Mesothelial cell of epicardium (in vitro differentiated cells): ENCODE results near the gene LCN2. TPM values are rescaled to one million over a fixed set of nuclear protein-coding genes. Genes with fewer than 3 reads are reported as not detected.
"Not testable (repeated sequence)": the region's sequence is repeated elsewhere in the genome, so short reads cannot be mapped to it uniquely, and the experiment has no call there.

Experiments
- DNase-seq, 2 experiments: peaks; one replicate each; pipeline ENCODE4 v3.0.0; 2021; ENCODE audit warnings: low spot score in 2 of 2; ENCODE audit not compliant: unreplicated experiment in 2 of 2
- H3K27ac Mint-ChIP-seq: 2 replicates; pipeline ENCODE4 v1.8.0; 2021; ENCODE audit warnings: mixed read lengths
- H3K27me3 Mint-ChIP-seq: 2 replicates; pipeline ENCODE4 v1.8.0; 2021; ENCODE audit warnings: low read depth, mixed read lengths
- H3K36me3 Mint-ChIP-seq: 2 replicates; pipeline ENCODE4 v1.8.0; 2021; ENCODE audit warnings: mixed read lengths
- H3K4me1 Mint-ChIP-seq: 2 replicates; pipeline ENCODE4 v1.8.0; 2021; ENCODE audit warnings: mixed read lengths
- H3K4me3 Mint-ChIP-seq: 2 replicates; pipeline ENCODE4 v1.8.0; 2021; ENCODE audit warnings: mild to moderate bottlenecking, moderate library complexity, mixed read lengths
- H3K9me3 Mint-ChIP-seq: 2 replicates; pipeline ENCODE4 v1.8.0; 2021; ENCODE audit warnings: mixed read lengths
- total RNA-seq: library from RNA; stranded (reverse); gene quantifications from 3 replicates; pipeline ENCODE4 v1.2.1, GENCODE V29; 2021
- TF ChIP-seq, protein P1 (sequence below): fragments of 200-600 bp; sonication (generic); IDR thresholded peaks from one replicate; pipeline ENCODE4 v1.5.0; 2021; ENCODE audit warnings: antibody characterized with exemption; ENCODE audit not compliant: unreplicated experiment

Gene LCN2
- total RNA-seq, 1 donor from 2014 or later: not detected

- H3K36me3 Mint-ChIP-seq, DNase-seq, H3K27ac Mint-ChIP-seq: not testable (repeated sequence)
- Mint-ChIP-seq H3K4me1 (peaks cover 17% of the 10 kb centered on the region), H3K4me3 (peak overlapping the region; percentile 43), H3K9me3 (peaks cover 13% of the 10 kb centered on the region), H3K27me3 (peaks cover 28% of the 10 kb centered on the region)
- TF ChIP-seq, protein P1, sequence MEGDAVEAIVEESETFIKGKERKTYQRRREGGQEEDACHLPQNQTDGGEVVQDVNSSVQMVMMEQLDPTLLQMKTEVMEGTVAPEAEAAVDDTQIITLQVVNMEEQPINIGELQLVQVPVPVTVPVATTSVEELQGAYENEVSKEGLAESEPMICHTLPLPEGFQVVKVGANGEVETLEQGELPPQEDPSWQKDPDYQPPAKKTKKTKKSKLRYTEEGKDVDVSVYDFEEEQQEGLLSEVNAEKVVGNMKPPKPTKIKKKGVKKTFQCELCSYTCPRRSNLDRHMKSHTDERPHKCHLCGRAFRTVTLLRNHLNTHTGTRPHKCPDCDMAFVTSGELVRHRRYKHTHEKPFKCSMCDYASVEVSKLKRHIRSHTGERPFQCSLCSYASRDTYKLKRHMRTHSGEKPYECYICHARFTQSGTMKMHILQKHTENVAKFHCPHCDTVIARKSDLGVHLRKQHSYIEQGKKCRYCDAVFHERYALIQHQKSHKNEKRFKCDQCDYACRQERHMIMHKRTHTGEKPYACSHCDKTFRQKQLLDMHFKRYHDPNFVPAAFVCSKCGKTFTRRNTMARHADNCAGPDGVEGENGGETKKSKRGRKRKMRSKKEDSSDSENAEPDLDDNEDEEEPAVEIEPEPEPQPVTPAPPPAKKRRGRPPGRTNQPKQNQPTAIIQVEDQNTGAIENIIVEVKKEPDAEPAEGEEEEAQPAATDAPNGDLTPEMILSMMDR: peak; percentile 27
Observed at GRCh38 chr9:128129976-128130590, 19.2 kb upstream of the LCN2 start.

DNA sequence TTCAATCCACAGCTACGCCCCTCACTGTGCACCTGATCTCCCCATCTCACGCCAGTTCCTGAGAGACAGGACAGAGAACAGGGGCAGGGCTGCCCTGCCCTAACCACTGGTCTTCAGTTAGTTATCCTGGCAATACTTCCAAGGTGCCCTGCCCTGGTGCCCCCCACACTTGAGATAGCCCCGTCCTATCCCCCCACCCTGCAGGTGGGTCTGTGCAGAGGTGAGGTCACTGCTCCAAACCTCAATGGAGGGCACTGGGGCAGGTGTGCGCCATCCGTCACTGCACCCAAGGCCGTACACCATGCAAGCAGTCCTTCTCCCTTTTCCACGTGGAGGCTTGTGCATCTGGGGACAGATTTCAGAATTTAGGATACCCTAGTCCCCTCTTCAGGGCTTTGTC lies 18.6 kb upstream of the LCN2 start:
- H3K36me3 Mint-ChIP-seq, H3K4me3 Mint-ChIP-seq, DNase-seq, H3K27ac Mint-ChIP-seq: not testable (repeated sequence)
- Mint-ChIP-seq H3K27me3 (peaks cover 31% of the 10 kb centered on the region), H3K4me1 (peaks cover 13% of the 10 kb centered on the region), H3K9me3 (peaks cover 13% of the 10 kb centered on the region)

- not testable (repeated sequence) for H3K36me3 Mint-ChIP-seq, H3K27ac Mint-ChIP-seq, H3K4me3 Mint-ChIP-seq, H3K4me1 Mint-ChIP-seq, DNase-seq
- peaks cover 13% of the 10 kb centered on the region for H3K9me3 Mint-ChIP-seq
- peaks cover 31% of the 10 kb centered on the region for H3K27me3 Mint-ChIP-seq
Observed at GRCh38 chr9:128131346-128131745, 17.9 kb upstream of the LCN2 start.

DNA sequence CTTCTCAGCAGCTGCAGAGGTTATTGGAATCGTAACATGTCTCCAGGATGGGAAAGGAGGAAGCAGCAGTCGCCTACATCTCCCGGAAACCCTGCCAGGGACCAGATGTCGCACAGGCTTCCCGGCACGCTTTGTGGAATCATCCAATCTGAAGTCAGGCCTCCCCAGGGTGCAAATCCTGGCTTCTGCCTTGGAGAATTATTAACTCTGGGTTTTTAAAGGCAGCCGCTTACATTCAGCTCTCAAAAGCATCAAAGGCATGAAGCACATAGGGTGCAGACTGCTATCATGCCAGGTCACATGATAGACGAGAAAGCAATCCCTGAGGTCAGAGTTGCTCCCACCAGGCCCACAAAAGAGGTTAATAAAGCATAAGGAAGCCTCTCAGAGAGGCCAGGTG lies 17.1 kb upstream of the LCN2 start:
- DNase-seq, H3K36me3 Mint-ChIP-seq, H3K27ac Mint-ChIP-seq, H3K4me1 Mint-ChIP-seq, H3K4me3 Mint-ChIP-seq: not testable (repeated sequence)
- peaks cover 13% of the 10 kb centered on the region for H3K9me3 Mint-ChIP-seq
- peaks cover 31% of the 10 kb centered on the region for H3K27me3 Mint-ChIP-seq

- H3K27me3 Mint-ChIP-seq: peaks cover 31% of the 10 kb centered on the region
- H3K27ac Mint-ChIP-seq, H3K9me3 Mint-ChIP-seq, H3K4me1 Mint-ChIP-seq, H3K4me3 Mint-ChIP-seq, DNase-seq, H3K36me3 Mint-ChIP-seq: not testable (repeated sequence)
Observed at GRCh38 chr9:128135561-128135960, 13.7 kb upstream of the LCN2 start.

- Mint-ChIP-seq H3K27ac (no peak overlapping the region), H3K36me3 (no peaks in the 10 kb centered on the region), H3K4me3 (no peak overlapping the region), H3K9me3 (peaks cover 8% of the 10 kb centered on the region), H3K4me1 (peaks cover 10% of the 10 kb centered on the region), H3K27me3 (peaks cover 25% of the 10 kb centered on the region)
- DNase-seq: no peak
- TF ChIP-seq, protein P1: no peak
Observed at GRCh38 chr9:128136816-128137793, 12.1 kb upstream of the LCN2 start.

DNA sequence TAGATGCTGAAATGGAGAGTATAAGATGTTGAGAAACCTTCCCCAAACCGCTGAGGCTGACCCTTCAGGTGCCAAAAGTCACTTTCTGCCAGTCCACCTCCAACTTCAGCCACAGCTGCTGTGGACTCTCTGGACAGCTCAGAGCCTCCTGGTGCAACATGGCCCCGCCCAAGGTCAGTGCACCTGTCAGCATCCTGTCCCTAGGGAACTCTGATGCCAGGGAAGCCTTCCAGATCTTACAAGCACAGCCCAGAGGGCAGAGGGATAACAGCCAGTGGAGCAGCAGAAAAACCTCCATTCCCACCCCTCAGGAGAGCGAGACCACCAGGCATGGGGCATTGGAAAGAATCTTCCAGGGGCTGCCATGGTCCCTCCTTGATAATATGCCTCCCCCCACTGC lies 11.3 kb upstream of the LCN2 start:
- TF ChIP-seq, protein P1: no peak
- H3K4me3 Mint-ChIP-seq: no peak overlapping the region
- peaks cover 8% of the 10 kb centered on the region for H3K9me3 Mint-ChIP-seq
- no peak overlapping the region for H3K27ac Mint-ChIP-seq
- H3K27me3 Mint-ChIP-seq: peaks cover 19% of the 10 kb centered on the region
- H3K4me1 Mint-ChIP-seq: peaks cover 10% of the 10 kb centered on the region
- DNase-seq: no peak
- H3K36me3 Mint-ChIP-seq: no peaks in the 10 kb centered on the region
